Progenitor cell of endocrine pancreas (in vitro differentiated cells): ENCODE results near the gene KCNMA1. TPM values are rescaled to one million over a fixed set of nuclear protein-coding genes. Genes with fewer than 3 reads are reported as not detected.

Source experiments
- DNase-seq: peaks from one replicate; pipeline ENCODE4 v3.0.0; 2021; ENCODE audit warnings: low spot score; ENCODE audit not compliant: unreplicated experiment
- H3K27ac Mint-ChIP-seq: 2 replicates; pipeline ENCODE4 v1.8.0; 2021; ENCODE audit warnings: mild to moderate bottlenecking, moderate library complexity, mixed read lengths
- H3K27me3 Mint-ChIP-seq: 2 replicates; pipeline ENCODE4 v1.8.0; 2021; ENCODE audit warnings: mixed read lengths
- H3K36me3 Mint-ChIP-seq: 2 replicates; pipeline ENCODE4 v1.8.0; 2022; ENCODE audit warnings: mixed read lengths; ENCODE audit not compliant: insufficient read depth
- H3K4me1 Mint-ChIP-seq: 2 replicates; pipeline ENCODE4 v1.8.0; 2021; ENCODE audit warnings: low read depth, mixed read lengths
- H3K4me3 Mint-ChIP-seq: 2 replicates; pipeline ENCODE4 v1.8.0; 2021; ENCODE audit warnings: low read depth, mild to moderate bottlenecking, moderate library complexity, mixed read lengths
- H3K9me3 Mint-ChIP-seq: 2 replicates; pipeline ENCODE4 v1.8.0; 2021; ENCODE audit warnings: low read depth, mixed read lengths
- total RNA-seq: library from RNA; stranded (reverse); gene quantifications from 2 replicates; pipeline ENCODE4 v1.2.1, GENCODE V29; 2021
- TF ChIP-seq, protein P1 (sequence below): fragments of 200-600 bp; sonication (generic); IDR thresholded peaks from one replicate; pipeline ENCODE4 v1.5.0; 2021; ENCODE audit warnings: antibody characterized with exemption, mild to moderate bottlenecking; ENCODE audit not compliant: unreplicated experiment

KCNMA1 gene
- total RNA-seq, 1 donor from 2014 or later = 5.8 TPM

DNA sequence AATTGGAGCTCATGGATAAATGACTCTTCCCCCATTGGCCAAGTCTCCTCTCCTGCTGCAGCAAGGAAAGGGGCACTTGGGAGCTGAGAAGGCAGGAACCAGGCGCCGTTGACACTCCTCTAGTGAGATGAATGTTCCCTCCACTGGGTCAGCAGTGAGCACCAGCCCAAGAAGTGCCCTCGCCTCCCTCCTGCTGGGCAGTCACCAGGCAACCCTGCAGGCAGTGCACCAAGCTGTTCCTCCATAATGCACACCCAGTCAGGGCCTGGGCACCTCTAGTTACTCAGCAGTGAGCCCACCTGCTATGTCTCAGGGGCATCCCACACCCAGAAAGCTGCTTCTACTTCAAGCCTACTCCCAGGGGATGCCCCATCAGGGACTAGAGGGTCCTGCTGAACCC lies 84.3 kb downstream of the KCNMA1 start:
- Mint-ChIP-seq H3K4me3 (no peak overlapping the region), H3K36me3 (no peaks in the 10 kb centered on the region), H3K9me3 (no peaks in the 10 kb centered on the region), H3K4me1 (no peaks in the 10 kb centered on the region), H3K27me3 (peaks cover 14% of the 10 kb centered on the region), H3K27ac (no peak overlapping the region)
- TF ChIP-seq, protein P1, sequence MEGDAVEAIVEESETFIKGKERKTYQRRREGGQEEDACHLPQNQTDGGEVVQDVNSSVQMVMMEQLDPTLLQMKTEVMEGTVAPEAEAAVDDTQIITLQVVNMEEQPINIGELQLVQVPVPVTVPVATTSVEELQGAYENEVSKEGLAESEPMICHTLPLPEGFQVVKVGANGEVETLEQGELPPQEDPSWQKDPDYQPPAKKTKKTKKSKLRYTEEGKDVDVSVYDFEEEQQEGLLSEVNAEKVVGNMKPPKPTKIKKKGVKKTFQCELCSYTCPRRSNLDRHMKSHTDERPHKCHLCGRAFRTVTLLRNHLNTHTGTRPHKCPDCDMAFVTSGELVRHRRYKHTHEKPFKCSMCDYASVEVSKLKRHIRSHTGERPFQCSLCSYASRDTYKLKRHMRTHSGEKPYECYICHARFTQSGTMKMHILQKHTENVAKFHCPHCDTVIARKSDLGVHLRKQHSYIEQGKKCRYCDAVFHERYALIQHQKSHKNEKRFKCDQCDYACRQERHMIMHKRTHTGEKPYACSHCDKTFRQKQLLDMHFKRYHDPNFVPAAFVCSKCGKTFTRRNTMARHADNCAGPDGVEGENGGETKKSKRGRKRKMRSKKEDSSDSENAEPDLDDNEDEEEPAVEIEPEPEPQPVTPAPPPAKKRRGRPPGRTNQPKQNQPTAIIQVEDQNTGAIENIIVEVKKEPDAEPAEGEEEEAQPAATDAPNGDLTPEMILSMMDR = no peak
- no peak for DNase-seq

DNA sequence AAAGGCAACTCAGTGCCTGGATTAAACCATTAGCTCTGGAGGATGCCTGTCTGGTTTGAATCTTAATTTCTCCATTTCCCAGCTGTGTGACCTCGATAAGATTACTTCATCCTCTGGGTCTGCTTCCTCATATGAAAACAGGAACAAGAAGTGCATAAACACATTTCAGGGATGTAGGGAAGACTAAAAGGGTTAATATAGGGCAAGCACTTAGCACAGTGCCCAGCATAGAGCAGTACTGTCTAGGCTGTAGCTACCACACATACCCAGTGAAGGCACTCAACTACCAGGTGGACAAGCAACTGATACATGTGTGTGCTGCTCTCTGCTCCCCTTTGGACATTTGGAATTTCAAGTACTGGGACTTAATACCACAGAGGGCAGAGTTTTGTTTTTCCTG lies 85.4 kb downstream of the KCNMA1 start:
- TF ChIP-seq, protein P1 = no peak
- no peaks in the 10 kb centered on the region for H3K9me3 Mint-ChIP-seq

DNA sequence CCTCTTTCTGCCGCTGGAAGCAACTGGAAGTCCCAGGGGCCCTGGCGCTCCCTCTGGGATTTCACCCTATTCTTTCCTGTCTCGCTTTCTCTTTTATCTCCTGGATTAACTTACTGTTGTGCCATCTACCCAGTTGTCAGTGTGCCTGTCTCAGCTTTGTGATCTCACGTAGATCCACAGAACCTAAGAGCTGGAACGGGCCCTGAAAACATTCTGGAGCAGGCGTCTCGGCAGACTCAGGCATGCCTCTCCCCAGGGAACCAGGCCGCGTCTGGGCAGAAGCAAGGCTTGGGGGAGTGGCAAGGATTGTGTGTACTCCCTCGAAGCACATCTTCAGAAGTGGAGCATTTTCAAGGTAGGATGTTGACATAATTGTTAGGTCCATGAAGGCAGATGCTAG lies 87.2 kb downstream of the KCNMA1 start:
- DNase-seq = no peak
- TF ChIP-seq, protein P1 = no peak
- Mint-ChIP-seq H3K27ac (no peak overlapping the region), H3K9me3 (no peaks in the 10 kb centered on the region), H3K27me3 (peaks cover 14% of the 10 kb centered on the region), H3K36me3 (no peaks in the 10 kb centered on the region), H3K4me1 (no peaks in the 10 kb centered on the region), H3K4me3 (no peak overlapping the region)

More for the DNA sequence above, 85.4 kb downstream of the KCNMA1 start:
- Mint-ChIP-seq H3K4me3 (no peak overlapping the region), H3K27me3 (peaks cover 14% of the 10 kb centered on the region), H3K27ac (no peak overlapping the region), H3K36me3 (no peaks in the 10 kb centered on the region), H3K4me1 (no peaks in the 10 kb centered on the region)
- no peak for DNase-seq

DNA sequence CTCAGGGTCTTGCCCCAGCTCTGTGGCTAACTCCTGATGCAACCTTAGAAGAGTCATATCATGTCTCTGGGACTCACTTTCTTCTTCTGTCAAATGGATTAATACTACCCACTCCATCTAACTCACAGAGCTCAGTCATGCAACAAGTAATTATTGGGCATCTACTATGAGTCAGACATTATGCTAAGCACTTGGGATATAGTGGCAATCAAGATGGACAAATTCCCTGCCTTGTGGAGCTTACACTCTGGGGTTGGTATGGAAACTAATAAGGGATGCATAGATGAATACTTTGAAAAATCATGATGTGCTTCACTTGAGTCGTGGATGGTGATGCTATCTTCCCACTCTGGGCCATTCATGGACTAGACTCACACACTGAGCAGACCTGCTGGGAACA lies 88.9 kb downstream of the KCNMA1 start:
- peaks cover 20% of the 10 kb centered on the region for H3K27me3 Mint-ChIP-seq
- no peak overlapping the region for H3K4me3 Mint-ChIP-seq
- no peaks in the 10 kb centered on the region for H3K9me3 Mint-ChIP-seq
- TF ChIP-seq, protein P1 = no peak
- DNase-seq = no peak
- no peaks in the 10 kb centered on the region for H3K4me1 Mint-ChIP-seq
- H3K36me3 Mint-ChIP-seq = no peaks in the 10 kb centered on the region
- H3K27ac Mint-ChIP-seq = no peak overlapping the region

DNA sequence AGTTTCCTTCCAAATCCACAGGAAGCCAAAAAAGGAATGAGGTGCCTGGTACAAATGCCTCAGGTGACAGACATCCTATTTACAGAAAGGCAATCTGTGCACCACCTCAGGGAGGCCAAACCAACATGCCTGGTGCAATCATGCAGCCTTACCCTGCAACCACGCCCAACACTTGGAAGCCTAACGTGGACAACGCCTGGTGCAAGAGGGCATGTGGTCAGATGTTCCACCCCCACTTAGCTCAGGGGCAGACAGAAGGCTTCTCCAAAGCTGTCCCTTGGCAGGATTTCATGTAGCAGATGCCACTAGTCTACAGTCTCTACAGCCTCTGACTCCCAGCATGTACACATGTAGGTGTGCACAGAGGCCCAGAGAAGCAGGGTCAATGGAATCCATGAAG lies 89.5 kb downstream of the KCNMA1 start:
- Mint-ChIP-seq H3K9me3 (peaks cover 5% of the 10 kb centered on the region), H3K4me1 (no peaks in the 10 kb centered on the region), H3K27me3 (peaks cover 21% of the 10 kb centered on the region), H3K4me3 (no peak overlapping the region), H3K27ac (no peak overlapping the region), H3K36me3 (no peaks in the 10 kb centered on the region)
- no peak for DNase-seq
- TF ChIP-seq, protein P1 = no peak
